Lower leg skin (tissue), 4 donors: Measurements from ENCODE around the gene NDUFAF8. TPM values are rescaled to one million over a fixed set of nuclear protein-coding genes. Genes with fewer than 3 reads are reported as not detected.

ENCODE experiments used
- DNase-seq, 2 donors: peaks; one replicate each; pipeline ENCODE4 v3.0.0-alpha.2; 2019; ENCODE audit warnings: low spot score in 2 of 2
- H3K4me3 ChIP-seq: fragments of 200-600 bp; sonication (generic); 2 replicates; pipeline ENCODE4 v1.5.1; 2017; ENCODE audit warnings: mild to moderate bottlenecking, low read depth; ENCODE audit not compliant: poor library complexity, severe bottlenecking
- POLR2A ChIP-seq, 2 donors: fragments of 450-650 bp; IDR thresholded peaks; one replicate each; pipeline ENCODE4 v1.6.1; 2016 to 2017; ENCODE audit warnings: antibody characterized with exemption in 2 of 2, mild to moderate bottlenecking in 1 of 2, moderate library complexity in 1 of 2
- WGBS, 2 donors: methylation state at CpG; one replicate each; pipeline ENCODE4 v1.1.5; 2018; 5-methylcytosine and 5-hydroxymethylcytosine counted together
- intact Hi-C: fragments of 100-400 bp; cut with DNase I; formaldehyde crosslinking; loops from one replicate; pipeline ENCODE4 v1.15.0; 2023; ENCODE audit warnings: low total_unique reads
- total RNA-seq, 4 donors: library from RNA; depleted of rRNA; stranded (reverse); fragments of >200 nt; gene quantifications; one replicate each; pipeline ENCODE4 v1.1.0, GENCODE V29; 2016
- TF ChIP-seq, protein P1 (sequence below), 3 donors: fragments of 450-650 bp; IDR thresholded peaks; one replicate each; pipeline ENCODE4 v1.5.1; 2016; ENCODE audit warnings: antibody characterized with exemption in 3 of 3, mild to moderate bottlenecking in 3 of 3, moderate library complexity in 2 of 3

The NDUFAF8 gene
- total RNA-seq, 4 donors from 2014 or later = 10.0 to 30.4 (median 15.9) TPM

- WGBS, 2 donors = 82 to 85% methylated on average over 15 of the region's 16 CpGs
- no peak for DNase-seq
- no peak for TF ChIP-seq POLR2A (IDR thresholded peaks at IDR 0.05)
- TF ChIP-seq, protein P1, sequence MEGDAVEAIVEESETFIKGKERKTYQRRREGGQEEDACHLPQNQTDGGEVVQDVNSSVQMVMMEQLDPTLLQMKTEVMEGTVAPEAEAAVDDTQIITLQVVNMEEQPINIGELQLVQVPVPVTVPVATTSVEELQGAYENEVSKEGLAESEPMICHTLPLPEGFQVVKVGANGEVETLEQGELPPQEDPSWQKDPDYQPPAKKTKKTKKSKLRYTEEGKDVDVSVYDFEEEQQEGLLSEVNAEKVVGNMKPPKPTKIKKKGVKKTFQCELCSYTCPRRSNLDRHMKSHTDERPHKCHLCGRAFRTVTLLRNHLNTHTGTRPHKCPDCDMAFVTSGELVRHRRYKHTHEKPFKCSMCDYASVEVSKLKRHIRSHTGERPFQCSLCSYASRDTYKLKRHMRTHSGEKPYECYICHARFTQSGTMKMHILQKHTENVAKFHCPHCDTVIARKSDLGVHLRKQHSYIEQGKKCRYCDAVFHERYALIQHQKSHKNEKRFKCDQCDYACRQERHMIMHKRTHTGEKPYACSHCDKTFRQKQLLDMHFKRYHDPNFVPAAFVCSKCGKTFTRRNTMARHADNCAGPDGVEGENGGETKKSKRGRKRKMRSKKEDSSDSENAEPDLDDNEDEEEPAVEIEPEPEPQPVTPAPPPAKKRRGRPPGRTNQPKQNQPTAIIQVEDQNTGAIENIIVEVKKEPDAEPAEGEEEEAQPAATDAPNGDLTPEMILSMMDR (IDR thresholded peaks at IDR 0.05) = no peak
- H3K4me3 ChIP-seq = no peak overlapping the region
- intact Hi-C loops = no loop called here
These were observed 9.5 kb downstream of the NDUFAF8 start for GRCh38 chr17:81248649-81249048.

DNA sequence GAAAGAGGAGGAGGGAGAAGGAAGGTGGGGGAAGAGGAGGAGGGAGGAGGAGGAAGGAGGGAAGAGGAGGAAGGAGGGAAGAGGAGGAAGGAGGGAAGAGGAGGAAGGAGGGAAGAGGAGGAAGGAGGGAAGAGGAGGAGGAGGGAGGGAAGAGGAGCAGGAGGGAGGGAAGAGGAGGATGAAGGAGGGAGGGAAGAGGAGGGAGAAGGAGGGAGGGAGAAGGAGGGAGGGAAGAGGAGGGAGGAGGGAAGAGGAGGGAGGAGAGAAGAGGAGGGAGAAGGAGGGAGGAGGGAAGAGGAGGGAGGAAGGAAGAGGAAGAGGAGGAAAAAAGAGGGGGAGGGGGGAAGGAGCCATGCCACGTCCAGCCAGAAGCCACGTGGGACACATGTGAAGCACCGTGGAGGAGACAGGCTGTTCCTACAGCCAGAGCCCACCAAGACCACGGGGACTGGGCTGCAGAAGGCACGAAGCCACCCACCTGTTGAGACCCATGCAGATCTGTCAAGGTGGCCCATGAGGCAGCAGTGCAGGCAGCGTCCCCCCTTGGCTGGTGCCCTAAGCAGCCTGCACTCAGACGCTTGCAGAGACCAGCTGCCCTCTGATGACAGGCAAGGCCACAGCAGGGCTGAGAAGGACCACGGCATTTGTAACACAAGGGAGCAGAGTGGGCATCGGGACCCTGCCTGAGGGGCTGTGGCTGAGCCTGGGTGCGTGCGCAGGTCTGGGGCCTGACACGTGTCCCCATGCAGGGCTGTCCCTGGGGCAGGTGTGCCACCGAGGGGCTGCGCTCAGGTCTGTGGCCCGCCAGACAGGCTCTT, 10.3 kb downstream of the NDUFAF8 start:
- H3K4me3 ChIP-seq = no peak overlapping the region
- WGBS, 2 donors = 91 to 94% methylated on average over 10 to 15 of the region's 15 CpGs
- TF ChIP-seq POLR2A (IDR thresholded peaks at IDR 0.05) = no peak
- TF ChIP-seq, protein P1 (IDR thresholded peaks at IDR 0.05) = no peak
- no peak for DNase-seq
- intact Hi-C loops = loop anchor here (10.0 kb wide), 1 partner anchor 355 kb away; no protein-coding TSS in a partner anchor

DNA sequence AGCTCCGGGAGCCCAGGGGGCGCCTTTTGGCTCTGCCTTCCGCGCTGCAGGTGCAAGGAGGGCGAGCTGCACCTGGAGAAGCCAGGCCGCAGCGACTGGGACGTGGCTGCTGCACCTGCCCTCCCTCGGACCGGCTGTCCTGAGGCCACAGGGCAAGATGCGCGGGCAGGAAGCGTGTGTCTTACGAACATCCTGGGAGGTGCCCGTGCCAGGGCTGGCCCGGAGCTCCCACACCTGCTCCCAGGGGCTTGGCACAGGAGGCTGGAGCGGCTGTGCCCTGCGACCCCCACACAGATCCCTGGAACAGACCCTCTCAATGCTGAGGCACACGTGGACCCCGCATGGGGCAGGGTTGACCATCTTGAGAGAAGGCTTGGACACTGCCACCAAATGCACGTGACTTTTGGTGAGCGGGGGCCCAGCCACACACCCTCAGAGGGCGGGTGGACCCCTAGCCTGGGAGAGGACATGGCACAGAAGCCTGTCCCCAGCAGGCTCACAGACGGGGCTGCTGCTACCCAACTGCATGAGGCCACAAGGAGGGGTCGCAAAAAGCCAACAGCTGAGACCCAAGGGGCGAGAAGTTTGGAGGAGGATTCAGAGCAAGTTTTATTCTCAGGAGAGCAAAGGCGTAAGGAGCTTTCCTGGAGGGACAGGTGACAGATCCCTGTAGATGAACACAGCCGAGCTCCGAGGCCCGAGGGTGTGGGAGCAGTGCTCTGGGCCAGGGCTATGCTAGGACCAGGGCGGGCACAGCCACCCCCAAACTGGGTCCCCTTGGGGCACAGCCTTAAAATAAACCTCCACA, 11.4 kb downstream of the NDUFAF8 start:
- intact Hi-C loops = loop anchor here (10.0 kb wide), 1 partner anchor 354 kb away; no protein-coding TSS in a partner anchor
- TF ChIP-seq, protein P1 (IDR thresholded peaks at IDR 0.05) = no peak
- no peak for TF ChIP-seq POLR2A (IDR thresholded peaks at IDR 0.05)
- H3K4me3 ChIP-seq = no peak overlapping the region
- no peak for DNase-seq
- WGBS, 2 donors = 62 to 72% methylated on average over 20 to 31 of the region's 31 CpGs

DNA sequence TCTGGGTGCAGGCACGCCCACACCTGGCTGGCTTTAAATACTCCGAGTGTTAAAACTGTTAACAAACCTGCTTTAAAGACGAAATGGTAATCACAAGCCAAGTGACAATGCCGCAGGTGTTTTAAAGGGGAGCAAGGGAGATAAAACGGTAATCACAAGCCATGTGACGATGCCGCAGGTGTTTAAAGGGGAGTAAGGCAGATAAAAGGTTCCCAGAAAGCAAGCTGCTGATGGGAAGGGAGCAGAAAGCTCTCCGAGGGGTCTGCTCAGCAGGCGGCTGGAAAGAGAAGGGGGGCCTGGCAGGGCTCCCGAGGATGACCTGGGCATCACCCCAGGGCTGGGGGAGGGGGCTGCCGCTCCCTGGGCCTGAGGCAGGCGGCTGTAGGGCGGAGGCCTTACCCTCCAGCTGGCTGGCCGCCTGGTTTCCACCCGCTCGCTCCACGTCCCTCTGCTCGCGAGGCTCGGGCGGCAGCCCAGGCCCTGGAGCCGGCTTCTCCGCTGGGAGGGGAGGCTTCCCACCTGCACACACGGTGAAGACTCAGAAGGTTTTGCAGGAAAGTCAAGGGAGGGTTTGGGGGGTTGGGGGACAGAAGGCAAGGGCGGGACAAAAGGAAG, 12.1 kb downstream of the NDUFAF8 start:
- no peak for DNase-seq
- intact Hi-C loops = loop anchor here (10.0 kb wide), 1 partner anchor 354 kb away; no protein-coding TSS in a partner anchor

DNA sequence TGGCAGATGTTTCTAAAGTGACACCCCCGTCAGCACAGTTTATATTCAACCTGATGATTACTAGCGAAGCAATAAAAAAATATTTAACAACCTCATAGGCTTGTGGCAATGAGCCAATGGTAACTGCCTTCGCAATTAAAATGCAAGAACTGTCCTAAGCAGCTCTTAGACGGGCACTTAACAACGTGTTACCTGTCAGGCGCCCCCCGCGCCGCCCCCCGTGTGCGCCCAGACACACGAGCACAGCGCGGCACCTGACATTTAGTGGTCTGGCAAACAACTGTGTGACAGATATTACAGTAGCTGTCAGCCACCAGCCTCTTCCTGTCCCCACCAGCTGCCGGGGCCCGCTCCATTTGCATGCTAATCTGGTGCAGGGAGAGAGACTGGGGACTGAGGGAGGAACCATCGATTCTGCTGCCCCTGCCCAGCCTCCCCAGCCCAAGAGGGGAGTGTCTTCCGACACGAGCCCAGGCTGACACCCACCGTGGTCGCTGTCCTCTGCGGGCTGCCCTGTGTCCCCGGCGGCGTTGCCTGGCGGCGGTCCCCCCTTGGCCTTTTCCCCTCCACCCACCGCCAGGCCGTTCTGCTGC, 12.7 kb downstream of the NDUFAF8 start:
- no peak for DNase-seq
- intact Hi-C loops = loop anchor here (2.0 to 10.0 kb wide), 2 partner anchors 233 to 353 kb away; no protein-coding TSS in a partner anchor

More for the DNA sequence above, 12.1 kb downstream of the NDUFAF8 start:
- TF ChIP-seq, protein P1 (IDR thresholded peaks at IDR 0.05) = no peak
- no peak for TF ChIP-seq POLR2A (IDR thresholded peaks at IDR 0.05)
- H3K4me3 ChIP-seq = no peak overlapping the region
- 50 to 59% methylated on average over 25 of the region's 25 CpGs for WGBS, 2 donors

More for the DNA sequence above, 12.7 kb downstream of the NDUFAF8 start:
- no peak overlapping the region for H3K4me3 ChIP-seq
- TF ChIP-seq, protein P1 (IDR thresholded peaks at IDR 0.05) = no peak
- no peak for TF ChIP-seq POLR2A (IDR thresholded peaks at IDR 0.05)
- WGBS, 2 donors = 67 to 74% methylated on average over 29 of the region's 29 CpGs
